NCI-H1694 treated with DMSO at 0.1 percent for 48 hours (cell line): ENCODE results near the gene EHBP1L1.
"Not testable (repeated sequence)": the region's sequence is repeated elsewhere in the genome, so short reads cannot be mapped to it uniquely, and the experiment has no call there.

ENCODE experiments used
- DNase-seq: peaks from one replicate; lab custom pipeline; 2025; lab: John Stamatoyannopoulos, UW

EHBP1L1 gene

GRCh38 chr11:65636108-65637031 lies 60.5 kb downstream of the EHBP1L1 start:
- DNase-seq = no peak

GRCh38 chr11:65637032-65637557 lies 61.2 kb downstream of the EHBP1L1 start:
- no peak for DNase-seq

DNA sequence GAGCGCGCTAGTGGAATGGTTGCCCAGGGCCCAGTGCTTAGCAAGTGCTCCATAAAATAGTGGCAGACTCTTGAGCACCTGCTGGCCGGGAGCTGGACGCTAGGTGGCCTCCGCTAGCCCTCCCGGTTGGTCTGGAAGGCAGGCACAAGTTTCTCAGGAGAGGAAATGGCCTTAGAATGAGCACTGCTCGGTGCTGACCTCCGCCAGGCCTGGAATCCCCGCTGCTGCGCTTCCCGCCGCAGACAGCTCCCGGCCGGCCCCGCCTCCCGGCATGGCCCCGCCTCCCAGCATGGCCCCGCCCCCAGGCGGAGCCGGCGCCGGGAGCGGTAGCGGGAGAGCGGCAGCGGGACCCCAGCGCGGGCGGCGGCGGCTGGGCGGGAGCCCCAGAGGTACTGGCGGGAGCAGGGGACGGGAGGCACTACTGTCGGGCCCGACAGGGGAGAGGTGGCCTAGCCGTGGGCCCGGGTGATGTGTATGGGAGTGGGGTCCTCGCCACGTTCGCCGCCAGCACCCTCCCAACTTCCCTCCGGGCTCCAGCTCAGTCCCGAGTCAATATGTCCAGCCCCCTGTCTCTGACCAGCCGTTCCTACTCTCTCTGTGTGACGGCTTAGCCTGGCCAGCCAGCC lies 62.1 kb downstream of the EHBP1L1 start, which contains the start of gene SIPA1:
Gene SIPA1, plus strand, starts transcription at position 308 of the 626 bp plus-strand sequence. CDS start 2,821 bp downstream, outside the sequence.
- DNase-seq = no peak

GRCh38 chr11:65639228-65639597 lies 63.4 kb downstream of the EHBP1L1 start:
- not testable (repeated sequence) for DNase-seq

- DNase-seq = no peak
These were observed 64.0 kb downstream of the EHBP1L1 start for GRCh38 chr11:65639623-65640482.

DNA sequence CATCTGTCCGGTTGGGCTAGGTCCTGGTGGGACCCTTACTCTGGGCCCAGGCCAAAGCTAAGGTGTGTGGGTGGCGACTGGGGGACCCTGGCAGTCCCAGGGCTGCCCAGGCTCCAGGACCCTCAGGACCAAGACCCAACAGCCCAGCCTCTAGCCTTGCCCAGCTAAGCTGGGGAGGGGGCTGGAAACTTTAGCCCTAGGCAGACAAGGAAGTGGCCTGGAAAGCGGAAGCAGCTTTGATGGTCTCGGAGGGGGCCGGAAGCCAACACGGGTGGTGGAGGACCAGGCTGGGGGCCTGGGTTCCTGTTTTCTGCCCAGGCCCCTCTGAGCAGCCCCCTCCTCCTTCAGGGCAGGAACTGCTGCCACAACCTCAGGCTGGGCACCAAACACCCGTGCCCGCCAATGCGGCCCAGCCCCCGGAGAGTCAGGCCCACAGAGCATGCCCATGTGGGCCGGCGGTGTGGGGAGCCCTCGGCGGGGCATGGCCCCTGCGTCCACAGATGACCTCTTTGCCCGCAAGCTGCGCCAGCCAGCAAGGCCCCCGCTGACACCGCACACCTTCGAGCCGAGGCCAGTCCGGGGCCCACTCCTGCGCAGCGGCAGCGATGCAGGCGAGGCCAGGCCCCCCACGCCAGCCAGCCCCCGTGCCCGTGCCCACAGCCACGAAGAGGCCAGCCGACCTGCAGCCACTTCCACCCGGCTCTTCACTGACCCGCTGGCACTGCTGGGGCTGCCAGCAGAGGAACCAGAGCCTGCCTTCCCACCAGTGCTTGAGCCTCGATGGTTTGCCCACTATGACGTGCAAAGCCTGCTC lies 64.8 kb downstream of the EHBP1L1 start:
- no peak for DNase-seq

- DNase-seq = no peak
These were observed 65.6 kb downstream of the EHBP1L1 start for GRCh38 chr11:65641297-65642013.
